ENCODE measurements around the gene ANGEL2.

The ANGEL2 gene

DNA sequence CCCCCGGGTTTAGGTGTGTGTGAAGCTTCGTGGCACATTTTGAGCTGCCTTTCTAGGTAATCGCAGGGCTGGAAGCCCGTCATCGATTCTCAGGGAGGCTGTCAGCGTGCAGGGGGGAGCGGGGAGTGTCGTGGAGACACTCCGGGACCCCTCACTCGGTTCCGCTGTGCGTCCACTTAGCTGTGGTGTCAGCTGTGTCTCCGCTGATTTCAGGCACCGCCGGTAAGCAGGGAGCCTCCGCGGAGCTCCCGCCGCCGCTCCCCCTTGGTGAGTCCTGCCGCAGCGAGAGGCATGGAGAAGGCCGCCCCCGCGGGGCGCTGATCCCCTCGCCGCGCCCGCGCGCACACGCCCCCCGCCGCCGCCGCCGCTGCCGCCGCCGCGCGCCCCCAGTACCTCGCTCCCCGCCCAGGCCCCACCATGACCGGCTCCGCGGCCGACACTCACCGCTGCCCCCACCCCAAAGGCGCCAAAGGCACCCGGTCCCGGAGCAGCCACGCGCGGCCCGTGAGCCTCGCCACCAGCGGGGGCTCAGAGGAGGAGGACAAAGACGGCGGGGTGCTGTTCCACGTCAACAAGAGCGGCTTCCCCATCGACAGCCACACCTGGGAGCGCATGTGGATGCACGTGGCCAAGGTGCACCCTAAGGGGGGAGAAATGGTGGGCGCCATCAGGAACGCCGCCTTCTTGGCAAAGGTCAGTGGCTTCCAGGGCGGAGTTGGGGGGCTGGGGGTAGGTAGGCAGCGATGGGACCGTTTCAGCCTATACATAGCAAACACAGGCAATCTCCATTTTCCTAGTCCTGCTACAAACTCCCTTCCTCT lies 64.3 kb downstream of the ANGEL2 start:
- DNase-seq, result peak; percentile 7 to 9

- peak; percentile 70 to 79 for DNase-seq
Observed at GRCh38 chr1:212950243-212951125, 65.2 kb downstream of the ANGEL2 start, which contains the start of gene VASH2. TSS of gene VASH2 (plus strand) at chr1:212950541. CDS start at chr1:212951543, 1,002 bp downstream.

GRCh38 chr1:212949771-212950170 lies 65.9 kb downstream of the ANGEL2 start:
- DNase-seq, result no peak

DNA sequence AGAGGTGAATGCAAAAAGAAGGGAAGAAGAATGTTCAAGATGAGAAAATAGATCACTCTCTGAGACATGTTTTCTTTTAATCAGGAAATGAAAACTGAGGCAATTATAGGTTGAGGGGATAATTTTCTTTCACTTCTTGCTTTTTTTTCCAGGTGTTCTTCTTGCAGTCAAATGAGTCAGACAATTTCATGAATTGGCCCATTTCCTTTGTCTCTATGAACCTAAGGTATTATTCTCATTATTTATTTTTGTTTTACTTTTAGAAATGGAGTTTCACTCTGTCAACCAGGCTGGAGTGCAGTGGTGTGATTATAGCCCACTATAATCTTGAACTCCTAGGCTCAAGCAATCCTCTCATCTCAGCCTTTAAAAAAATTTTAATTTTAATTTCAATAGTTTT lies 68.8 kb downstream of the ANGEL2 start:
- DNase-seq, result no peak

- no peak for DNase-seq
Observed at GRCh38 chr1:212945463-212946160, 70.1 kb downstream of the ANGEL2 start.

- DNase-seq, result no peak
Observed at GRCh38 chr1:212945056-212945455, 70.6 kb downstream of the ANGEL2 start.

DNA sequence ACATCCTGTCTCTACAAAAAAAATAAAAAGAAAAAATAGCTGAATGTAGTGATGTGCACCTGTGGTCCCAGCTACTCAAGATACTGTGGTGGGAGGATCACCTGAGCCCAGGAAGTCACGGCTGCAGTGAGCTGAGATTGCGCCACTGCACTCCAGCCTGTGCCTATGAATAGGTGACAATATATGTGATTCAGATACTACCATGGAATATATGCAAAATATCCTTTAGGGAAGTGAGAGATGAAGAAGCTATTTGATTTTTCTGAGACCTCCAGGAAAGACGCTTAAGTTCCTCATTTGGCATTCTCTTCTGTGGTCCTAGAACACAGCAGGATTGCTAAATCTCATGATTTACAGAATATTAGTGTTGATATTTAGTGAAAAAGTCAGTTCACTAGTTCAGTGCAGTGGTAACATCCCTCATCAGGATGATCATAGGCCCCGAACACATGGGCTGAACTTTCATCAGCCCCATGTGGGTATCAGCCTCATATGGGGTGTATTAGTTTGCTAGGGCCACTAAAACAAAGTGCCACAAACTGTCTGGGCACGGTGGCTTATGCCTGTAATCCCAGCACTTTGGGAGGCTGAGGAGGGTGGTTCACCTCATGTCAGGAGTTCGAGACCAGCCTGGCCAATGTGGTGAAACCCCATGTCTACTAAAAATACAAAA lies 71.3 kb downstream of the ANGEL2 start:
- DNase-seq, result no peak

DNA sequence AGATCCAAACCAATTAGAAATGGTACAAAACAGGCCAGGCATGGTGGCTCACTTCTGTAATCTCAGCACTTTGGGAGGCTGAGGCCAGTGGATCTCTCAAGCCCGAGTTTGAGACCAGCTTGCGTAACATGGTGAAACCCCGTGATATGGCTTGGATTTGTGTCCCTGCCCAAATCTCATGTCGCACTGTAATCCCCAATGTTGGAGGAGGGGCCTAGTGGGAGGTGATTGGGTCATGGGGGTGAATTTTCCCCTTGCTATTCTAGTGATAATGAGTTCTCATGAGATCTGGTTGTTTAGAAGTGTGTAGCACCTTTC lies 72.3 kb downstream of the ANGEL2 start:
- DNase-seq, result no peak

- DNase-seq, result no peak
Observed at GRCh38 chr1:212942679-212943392, 72.8 kb downstream of the ANGEL2 start.

Data from activated CD4-positive, alpha-beta T cell treated with anti-CD3 and anti-CD28 coated beads, Interleukin-2, amount 50 U/mL, for 48 hours (primary cell).